NB4 (cell line): ENCODE results near the gene FLT1.

Experiments
- CTCF ChIP-seq: IDR thresholded peaks from one replicate; pipeline ENCODE4 v1.5.1; 2012; ENCODE audit warnings: low read depth, low read length
- MAX ChIP-seq: IDR thresholded peaks from 2 replicates; pipeline ENCODE4 v1.6.1; 2011; ENCODE audit warnings: low read depth, low read length
- MYC ChIP-seq: IDR thresholded peaks from 2 replicates; pipeline ENCODE4 v1.6.1; 2011; ENCODE audit warnings: low read depth, low read length
- POLR2A ChIP-seq: IDR thresholded peaks from 2 replicates; pipeline ENCODE4 v1.6.1; 2011; ENCODE audit warnings: mild to moderate bottlenecking; ENCODE audit not compliant: insufficient read length; ENCODE audit errors: extremely low read depth

- TF ChIP-seq CTCF (no peak), POLR2A (no peak), MYC (no peak), MAX (no peak)
Measured at GRCh38 chr13:28338006-28338574, 156.8 kb downstream of the FLT1 start.
